Forelimb muscle (tissue), 1 donor: ENCODE results near the gene TPST2. TPM values are rescaled to one million over a fixed set of nuclear protein-coding genes. Genes with fewer than 3 reads are reported as not detected.

Experiments
- DNase-seq: peaks from one replicate; pipeline ENCODE4 v3.0.0-alpha.2; 2013; ENCODE audit warnings: low read depth
- polyA plus RNA-seq: library from polyadenylated mRNA; unstranded; fragments of 120-200 nt; gene quantifications from one replicate; pipeline ENCODE4 v1.2.1, GENCODE V29; 2013; ENCODE audit not compliant: insufficient read length

The TPST2 gene
- polyA plus RNA-seq, 1 donor = 6.7 TPM

DNA sequence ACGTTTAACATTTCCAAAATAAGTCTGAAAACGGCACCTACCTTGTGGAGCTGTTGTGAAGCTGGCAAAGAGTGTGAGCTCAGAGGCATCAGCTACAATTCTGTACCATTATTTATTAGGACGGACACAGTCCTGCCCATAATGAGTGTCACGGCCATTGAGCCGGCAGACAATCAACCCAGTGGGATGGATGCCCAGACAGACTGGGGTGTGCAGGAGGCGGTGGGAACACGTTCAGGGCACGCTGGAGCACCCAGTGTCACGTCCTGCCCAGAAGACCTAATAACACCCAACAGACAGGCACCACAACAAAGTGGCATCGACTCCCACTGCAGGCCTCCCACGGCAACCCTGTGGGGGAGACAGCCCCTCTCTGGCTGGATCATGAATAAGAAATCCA is 34.5 kb downstream of the TPST2 start:
- no peak for DNase-seq

DNA sequence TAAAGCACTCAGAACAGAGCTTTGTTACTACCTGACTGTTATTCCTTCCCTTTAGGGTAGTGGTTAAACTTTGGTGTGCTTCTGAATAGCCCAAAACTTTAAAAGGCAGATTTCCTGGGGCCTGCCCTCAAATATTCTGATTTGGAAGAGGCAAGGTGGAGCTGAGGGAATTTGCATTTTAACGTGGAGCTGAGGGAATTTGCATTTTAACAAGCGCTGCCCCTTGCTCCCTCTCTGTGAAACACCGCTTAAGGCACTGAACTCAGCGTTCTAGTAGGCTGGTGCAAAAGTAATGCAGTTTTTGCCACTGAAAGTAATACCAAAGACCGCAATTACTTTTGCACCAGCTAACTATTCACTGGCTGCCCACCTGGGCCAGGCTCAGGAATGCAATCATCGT is 35.0 kb downstream of the TPST2 start:
- no peak for DNase-seq

DNA sequence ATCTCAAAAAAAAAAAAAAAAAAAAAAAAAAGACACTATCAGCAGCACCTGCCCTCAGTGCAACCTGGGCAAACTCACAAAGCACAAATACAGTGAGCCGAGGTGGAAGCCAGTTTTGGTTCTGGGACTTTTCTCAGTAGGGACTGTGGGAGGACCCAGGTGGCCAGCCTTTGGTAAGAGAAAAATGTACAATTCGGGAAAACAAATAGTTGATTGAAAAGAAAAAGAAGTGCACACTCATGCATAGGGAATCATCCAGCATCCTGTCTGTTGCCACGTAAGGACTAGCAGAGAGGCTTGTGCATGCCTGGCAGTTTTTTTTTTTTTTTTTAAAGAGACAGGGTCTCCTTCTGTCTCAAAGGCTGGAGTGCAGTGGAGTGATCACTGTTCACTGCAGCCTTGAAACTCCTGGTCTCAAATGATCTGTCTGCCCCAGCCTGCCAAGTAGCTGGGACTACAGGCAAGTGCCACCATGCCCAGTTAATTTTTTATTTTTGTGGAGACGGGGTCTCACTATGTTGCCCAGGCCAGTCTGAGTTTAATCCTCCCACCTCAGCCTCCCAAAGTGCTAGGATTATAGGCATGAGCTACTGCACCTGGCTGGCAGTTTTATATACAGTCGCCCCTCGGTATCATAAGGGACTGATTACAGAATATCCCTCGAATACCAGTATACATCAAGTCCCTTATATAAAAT is 36.7 kb downstream of the TPST2 start:
- DNase-seq = no peak

DNA sequence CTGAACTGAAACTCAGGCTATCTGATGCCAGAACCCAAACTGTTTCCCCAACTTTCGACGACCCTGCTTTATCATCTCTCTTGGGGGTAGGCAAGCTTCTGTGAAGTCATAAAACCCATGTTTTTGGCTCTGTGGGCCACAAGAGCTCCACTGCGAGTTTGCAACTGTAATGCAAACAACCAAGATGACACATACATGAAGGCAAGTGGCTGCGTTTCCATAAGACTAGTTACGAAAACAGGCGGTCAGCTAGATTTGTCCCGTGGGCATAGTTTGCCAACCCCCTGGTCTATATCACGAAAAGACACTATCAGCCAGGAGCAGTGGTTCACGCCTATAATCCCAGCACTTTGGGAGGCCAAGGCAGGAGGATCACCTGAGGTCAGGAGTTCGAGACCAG is 37.5 kb downstream of the TPST2 start:
- no peak for DNase-seq

DNA sequence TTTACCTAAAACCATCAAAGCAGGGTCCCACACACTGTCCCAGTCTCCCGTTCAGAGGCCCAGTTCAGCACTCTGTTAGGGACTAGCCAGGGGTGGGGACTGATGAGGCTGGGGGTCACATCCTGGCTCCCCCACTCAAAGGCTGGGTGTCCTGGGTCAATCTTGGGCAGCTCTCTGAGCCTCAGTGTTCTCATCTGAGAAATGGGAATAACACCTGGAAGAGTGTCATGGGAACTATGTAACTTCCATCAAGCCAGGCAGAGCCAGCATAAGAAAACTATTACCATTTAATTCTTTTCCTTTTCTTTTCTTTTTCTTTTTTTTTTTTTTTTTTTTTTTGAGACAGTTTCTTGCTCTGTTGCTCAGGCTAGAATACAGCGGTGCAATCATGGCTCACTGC is 38.4 kb downstream of the TPST2 start:
- no peak for DNase-seq

DNA sequence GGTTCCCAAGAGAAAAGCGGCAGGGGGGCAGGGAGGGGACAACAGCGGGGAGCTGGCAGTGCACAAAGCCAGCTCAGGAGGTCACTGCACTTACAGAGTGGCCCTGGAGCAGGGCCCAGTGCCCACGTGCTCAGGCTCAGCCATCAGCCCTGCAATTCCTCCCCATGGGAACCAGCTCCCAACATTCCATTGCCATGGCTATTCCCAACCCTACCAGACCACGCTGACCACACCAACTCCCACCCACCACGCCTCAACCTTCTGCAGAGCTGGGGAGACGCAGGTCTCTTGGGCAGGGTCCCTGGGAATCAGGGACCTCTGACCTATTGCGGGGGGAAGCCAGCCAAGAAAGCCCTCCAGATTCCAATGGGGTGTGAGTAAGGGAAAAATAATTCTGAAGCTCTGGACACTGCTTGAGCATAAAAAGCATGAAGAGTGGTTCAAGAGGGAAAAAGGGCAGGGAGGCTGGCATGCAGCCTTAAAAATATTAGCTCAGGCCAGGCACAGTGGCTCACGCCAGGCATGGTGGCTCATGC is 39.4 kb downstream of the TPST2 start:
- no peak for DNase-seq

DNA sequence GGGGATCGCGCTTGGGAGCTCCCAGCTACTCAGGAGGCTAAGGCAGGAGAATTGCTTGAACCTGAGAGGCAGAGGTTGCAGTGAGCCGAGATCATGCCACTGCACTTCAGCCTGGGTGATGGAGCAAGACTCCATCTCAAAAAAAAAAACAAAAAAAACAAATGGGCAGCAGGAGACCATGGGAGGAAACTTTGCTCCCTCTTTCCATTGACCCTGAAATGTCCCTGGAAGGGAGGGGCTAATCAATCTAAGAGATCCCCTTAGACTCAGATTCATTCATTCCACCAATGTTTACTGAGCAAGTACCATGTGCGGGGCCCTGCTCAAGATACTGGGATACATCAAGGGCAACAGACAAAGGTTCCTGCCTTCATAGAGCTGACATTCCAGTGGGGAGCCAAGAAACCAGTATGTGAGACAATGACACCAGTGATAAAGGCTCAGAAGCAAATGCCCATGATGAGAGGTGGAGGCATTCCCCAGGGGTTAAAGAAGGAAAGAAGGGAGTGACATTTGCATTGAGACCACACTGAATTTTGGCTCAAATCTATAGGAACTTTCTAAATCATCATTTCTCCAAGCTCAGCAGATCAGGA is 39.9 kb downstream of the TPST2 start:
- no peak for DNase-seq

DNA sequence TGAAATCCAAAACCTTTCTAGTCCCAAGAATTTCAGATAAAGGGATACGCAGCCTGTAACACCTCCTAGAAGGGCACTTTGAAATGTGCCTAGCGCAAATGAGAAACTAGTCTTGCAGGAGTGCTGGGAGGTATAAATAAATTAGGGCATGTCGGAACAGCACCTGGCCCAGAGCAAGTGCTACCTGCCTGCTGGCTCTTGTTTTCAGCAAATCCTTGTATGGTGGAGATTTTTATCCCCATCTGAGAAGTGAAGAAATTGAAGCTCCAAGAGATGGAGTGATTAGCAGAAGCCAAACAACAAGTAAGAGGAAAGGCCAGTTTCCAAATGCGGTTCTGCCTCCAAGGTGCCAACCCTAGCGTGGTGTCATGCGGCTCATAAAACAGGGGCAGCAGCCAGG is 40.9 kb downstream of the TPST2 start:
- DNase-seq = no peak

DNA sequence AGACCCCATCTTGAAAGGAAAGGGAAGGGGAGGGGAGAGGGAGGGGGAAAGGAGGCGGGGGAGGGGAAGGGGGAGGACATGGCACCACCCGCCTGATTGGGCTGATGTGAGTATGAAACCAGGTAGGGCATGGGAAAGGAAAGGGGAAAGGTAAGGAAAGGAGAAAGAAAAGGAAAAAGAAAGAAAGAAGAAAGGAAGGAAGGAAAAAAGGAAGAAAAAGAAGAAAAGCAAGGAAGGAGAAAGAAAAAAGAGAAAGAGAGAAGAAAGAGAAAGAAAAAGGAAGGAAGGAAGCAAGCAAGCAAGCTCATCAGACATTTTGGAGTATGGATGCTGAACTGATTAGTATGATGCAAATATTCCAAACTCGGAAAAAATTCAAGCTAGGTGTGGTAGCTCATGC is 41.6 kb downstream of the TPST2 start:
- no peak for DNase-seq

DNA sequence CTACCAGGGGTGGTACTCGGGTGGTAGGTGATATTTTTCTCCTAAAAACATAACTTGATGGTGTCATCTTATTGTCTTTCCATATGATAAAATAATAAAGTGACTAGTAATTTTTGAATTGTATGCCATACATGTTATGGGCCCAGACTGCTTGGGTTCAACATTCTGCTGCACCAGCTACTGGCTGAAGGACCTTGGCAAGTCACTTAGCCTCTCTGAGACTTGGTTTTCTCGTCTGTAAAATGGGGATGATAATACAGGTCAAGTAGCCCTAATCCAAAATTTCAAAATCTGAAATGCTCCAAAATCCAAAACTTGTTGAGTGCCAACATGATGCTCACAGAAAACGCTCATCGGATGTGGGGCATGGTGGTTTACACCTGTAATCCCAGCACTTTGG is 42.1 kb downstream of the TPST2 start:
- DNase-seq = no peak

DNA sequence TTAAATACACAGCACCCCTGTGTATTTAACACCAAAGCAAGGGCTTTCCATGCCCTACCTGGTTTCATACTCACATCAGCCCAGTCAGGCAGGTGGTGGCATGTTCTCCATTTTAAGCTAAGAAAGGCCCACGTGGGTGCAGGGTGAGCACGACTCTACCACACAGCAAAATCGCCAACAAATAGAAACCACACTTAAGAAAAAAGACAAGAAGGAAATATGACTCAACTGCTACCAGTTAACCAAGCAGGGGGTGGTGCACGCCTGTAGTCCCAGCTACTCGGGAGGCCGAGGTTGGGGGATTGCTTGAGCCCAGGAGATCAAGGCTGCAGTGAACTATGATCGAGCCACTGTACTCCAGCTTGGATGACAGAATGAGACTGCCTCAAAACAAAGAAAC is 42.5 kb downstream of the TPST2 start:
- DNase-seq = no peak

DNA sequence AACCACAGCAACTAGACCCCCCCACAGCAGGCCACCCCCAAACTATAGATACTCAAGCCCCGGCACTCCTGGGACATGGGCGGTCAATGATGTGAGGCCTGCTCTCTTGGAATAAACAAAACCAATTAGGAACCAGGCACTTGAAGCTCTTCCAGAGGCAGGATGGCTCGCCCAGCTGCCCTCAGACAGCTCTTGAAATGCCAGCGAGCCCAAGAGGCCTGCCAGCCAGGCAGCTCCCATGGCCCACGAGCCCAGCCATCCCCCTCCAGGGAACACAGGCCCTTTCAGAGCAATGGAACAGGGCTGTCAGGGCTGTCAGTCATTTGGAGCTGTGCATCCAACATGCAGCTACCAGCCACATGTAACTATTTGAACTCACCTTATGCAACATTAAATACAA is 43.6 kb downstream of the TPST2 start:
- no peak for DNase-seq

DNA sequence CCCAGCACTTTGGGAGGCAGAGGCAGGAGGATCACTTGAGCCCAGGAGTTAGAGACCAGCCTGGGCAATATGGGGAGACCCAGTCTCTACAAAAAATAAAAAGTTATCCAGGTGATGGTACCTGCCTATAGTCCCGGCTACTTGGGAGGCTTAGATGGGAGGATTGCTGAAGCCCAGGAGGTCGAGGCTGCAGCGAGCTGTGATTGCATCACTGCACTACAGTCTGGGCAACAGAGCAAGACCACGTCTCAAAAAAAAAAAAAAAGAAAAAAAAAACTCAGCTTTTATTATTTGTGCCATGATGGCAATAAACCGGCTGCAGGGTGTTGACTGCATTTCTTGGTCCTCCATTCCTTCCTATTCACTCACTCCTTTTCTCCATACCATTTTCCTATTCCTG is 44.1 kb downstream of the TPST2 start:
- DNase-seq = no peak

DNA sequence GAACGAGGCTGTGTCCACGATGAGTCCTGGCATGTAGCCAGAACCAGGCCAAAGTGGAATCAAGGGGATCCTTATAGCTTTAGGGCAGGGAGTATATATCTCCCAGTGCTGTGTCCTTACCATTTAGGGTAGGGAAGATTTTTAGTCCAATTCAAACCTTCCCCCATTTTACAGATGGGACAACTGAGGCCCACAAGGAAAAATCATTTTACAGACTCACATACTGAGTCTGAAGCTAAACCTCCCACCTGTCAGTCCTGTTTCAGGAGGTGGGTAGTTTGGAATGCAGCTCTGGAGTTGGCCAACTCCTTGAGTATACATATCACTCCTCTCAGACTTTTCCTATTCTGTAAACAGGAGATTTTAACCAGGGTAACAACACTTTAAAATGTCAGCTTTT is 44.5 kb downstream of the TPST2 start:
- DNase-seq = no peak

DNA sequence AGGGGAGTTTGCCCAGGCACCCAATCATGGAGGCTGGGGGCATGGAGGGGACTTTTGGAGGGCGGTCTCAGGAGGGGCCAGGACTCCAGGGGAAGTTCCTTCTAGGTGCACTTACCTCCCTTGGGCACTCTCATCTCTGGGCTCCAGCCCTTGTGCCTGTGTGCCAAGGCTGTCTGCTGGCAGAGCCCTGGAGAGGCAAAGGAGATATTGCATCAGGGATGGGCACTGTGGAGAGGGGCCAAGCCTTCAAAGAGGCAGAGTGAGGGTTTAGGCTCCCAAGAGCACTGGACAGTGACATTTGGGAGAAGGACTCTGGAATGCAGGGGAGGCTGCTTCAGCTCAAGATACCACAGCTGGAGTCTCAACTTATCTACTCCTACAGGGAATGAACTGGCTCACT is 45.4 kb downstream of the TPST2 start:
- no peak for DNase-seq

DNA sequence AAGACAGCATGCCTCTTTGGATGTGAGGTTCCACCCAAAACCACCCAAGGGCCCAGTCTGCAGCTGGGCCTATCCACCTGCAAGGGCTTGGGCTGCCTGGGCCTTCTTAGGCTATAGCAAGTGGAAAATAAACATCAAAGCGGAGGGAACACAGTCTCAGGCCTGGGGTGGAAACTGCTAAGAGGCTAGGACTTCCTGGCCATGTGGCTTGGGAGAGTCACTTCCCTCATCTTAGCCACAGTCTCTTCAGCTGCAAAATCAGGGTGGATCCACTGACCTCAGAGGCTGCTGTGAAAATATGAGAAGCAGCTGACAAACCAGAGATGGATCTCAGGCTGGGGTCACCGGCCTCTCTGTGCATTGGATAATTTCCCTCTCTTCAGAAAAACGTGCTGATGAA is 47.1 kb downstream of the TPST2 start:
- DNase-seq = no peak

DNA sequence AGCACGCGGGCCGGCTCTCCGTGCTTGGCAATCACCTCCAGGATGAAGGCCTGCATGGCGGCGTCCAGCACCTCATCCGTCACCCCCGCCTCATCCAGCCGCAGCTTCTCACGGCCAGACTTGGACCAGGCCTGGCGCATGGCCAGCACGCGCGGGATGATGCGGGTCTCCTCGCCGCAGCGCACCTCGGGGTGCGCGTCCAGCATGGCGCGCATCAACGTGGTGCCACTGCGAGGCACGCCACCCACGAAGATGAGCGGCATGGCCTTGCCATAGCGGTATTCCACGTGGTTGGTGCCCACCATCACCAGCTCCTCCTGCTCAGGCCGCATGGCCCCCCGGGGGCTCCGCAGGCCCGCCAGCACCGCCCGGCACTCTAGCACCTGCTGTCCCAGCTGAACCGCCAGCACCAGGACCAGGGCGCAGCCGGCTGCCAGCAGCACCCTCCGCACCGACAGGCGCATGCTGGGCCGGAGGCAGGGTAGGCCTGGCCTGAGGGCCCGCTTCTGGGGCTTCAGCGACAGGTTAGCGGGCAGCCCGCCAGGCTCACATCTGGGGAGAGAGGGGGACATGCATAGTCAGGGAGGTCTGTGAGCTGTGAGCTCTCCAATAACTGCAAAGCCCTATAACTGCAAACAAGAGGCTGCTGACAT is 48.6 kb downstream of the TPST2 start:
- no peak for DNase-seq

DNA sequence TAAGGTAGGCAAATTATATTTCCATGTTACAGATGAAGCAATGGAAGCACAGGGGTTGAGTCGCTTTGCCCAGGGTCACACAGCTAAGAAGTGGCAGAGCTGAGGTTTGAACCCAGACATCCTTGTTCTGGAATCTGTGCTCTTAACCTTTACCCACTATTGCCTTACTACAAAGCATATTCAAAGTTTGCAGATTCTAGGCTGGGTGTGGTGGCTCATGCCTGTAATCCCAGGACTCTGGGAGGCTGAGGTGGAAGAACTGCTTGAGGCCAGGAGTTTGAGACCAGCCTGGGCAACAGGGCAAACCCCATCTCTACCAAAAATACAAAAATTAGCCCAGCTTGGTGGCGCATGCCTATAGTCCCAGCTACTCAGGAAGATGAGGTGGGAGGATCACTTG is 49.8 kb downstream of the TPST2 start:
- no peak for DNase-seq

DNA sequence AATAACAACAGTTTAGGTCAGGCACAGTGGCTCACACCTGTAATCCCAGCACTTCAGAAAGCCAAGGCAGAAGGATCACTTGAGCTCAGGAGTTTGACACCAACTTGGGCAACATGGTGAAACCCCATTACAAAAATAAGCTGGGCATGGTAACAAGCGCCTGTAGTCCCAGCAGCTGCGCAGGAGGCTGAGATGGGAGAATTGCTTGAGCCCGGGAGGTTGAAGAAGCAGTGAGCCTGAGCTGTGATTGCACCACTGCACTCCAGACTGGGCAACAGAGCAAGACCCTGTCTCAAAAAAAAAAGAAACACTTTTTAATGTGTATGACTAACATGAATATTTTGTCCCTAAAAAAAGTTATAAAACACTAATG is 53.2 kb downstream of the TPST2 start:
- no peak for DNase-seq

DNA sequence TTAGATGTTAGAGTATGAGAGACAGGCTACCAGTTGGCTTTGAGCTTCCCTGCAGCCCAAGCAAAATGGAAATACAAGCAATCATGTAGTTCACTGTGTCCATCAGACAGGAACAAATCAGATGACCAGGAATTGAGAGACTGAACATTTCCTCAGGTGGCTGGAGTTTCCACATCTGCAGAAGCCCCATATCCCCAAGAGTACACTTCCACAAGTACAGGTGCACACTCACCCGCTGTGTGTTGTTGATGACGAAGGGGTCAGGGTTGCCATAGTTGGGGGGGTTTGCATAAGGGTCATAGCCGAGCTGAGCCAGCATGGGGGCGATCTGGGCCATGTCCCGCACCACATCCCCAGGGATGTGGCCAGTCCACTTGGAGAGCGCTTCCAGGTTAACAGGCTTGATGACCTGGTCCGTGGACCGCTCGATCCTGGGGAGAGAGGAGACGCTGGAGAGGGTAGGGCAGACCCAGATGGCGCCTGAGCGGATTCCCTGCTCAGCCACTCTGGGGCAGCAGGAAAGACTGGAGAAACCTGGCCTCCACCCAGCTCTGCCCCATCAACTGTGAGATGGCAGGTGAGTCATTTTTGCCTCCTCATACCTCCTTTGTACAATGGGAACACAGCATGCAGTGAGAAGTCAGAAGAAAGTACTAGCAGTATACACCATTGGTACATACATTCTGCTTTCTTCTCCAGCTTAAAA is 53.7 kb downstream of the TPST2 start:
- no peak for DNase-seq

DNA sequence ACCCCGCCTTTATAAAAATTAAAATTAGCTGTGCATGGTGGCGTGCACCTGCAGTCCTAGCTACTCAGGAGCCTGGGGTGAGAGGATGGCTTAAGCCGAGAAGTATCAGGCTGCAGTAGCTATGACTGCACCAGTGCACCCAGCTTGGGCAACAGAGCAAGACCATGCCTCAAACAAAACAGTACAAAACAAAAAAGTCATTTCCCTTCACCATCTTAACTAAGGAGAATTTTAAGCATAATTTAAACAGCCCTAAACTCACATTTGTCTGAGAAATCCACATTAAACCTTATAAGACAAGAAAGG is 54.4 kb downstream of the TPST2 start:
- no peak for DNase-seq

DNA sequence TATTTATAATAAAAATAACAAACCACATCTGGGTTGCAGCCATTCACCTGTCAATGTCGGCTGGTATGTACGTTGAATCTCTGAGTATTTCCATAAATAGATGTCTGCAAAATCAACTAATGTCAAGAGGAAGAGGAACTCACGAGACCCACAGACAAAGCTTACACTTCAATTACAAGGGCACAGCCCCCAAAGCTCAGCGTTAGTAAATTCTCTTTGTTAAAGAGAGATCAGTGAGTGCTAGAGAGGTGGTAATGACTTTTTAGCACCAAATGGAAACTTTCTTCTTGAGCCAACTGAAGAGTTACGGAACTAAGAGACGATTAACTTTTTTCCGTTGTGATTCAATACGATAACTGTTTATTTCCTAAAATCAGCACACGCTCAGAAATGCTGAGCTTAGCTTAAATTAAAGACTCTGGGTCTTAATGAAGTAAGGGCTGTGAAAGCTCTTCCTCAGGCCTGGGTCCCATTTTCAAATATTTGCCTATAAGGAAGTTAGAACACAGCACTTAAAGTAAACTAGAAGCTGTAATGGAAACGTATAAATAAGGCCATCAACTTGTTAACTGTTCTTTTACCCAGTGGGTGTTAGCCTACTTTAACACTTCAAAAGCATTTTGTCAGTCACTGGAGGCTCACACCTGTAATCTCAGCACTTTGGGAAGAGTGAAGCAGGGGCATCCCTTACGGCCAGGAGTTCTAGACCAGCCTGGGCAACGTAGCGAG is 54.9 kb downstream of the TPST2 start:
- no peak for DNase-seq
